ENCODE data around the gene FPR1.

The FPR1 gene

GRCh38 chr19:51797480-51797879 is 45.8 kb upstream of the FPR1 start:
- Mint-ChIP-seq H3K9me3 (peaks cover 32% of the 10 kb centered on the region), H3K27me3 (ENCODE audit: low read depth) (peaks cover 3% of the 10 kb centered on the region), H3K36me3 (ENCODE audit: low read depth) (no peaks in the 10 kb centered on the region), H3K4me3 (no peak overlapping the region), H3K4me1 (peaks cover 10% of the 10 kb centered on the region), H3K27ac (no peak overlapping the region)
- no peak for TF ChIP-seq CTCF (IDR thresholded peaks at IDR 0.05; ENCODE audit: unreplicated experiment in 3 of 3)

GRCh38 chr19:51796195-51796679 is 44.6 kb upstream of the FPR1 start:
- Mint-ChIP-seq H3K4me3 (no peak overlapping the region), H3K36me3 (ENCODE audit: low read depth) (no peaks in the 10 kb centered on the region), H3K4me1 (peaks cover 10% of the 10 kb centered on the region), H3K27me3 (ENCODE audit: low read depth) (peaks cover 3% of the 10 kb centered on the region), H3K9me3 (peaks cover 32% of the 10 kb centered on the region), H3K27ac (no peak overlapping the region)
- TF ChIP-seq CTCF (IDR thresholded peaks at IDR 0.05; ENCODE audit: unreplicated experiment in 3 of 3), result no peak

- H3K4me1 Mint-ChIP-seq, result peaks cover 8% of the 10 kb centered on the region
- no peaks in the 10 kb centered on the region for H3K36me3 Mint-ChIP-seq (ENCODE audit: low read depth)
- peaks cover 31% of the 10 kb centered on the region for H3K9me3 Mint-ChIP-seq
- TF ChIP-seq CTCF (IDR thresholded peaks at IDR 0.05; ENCODE audit: unreplicated experiment in 3 of 3), result no peak
- no peak within 1 kb of the TSS for H3K27ac Mint-ChIP-seq
- H3K27me3 Mint-ChIP-seq (ENCODE audit: low read depth), result peaks cover 3% of the 10 kb centered on the region
- H3K4me3 Mint-ChIP-seq, result no peak within 1 kb of the TSS
Measured at GRCh38 chr19:51794885-51795490, 43.3 kb upstream of the FPR1 start, which contains the start of gene FPR3. TSS of gene FPR3 (plus strand) at chr19:51795157. CDS start at chr19:51823749, 28,592 bp downstream.

GRCh38 chr19:51793994-51794393 is 42.3 kb upstream of the FPR1 start:
- Mint-ChIP-seq H3K27ac (no peak overlapping the region), H3K27me3 (ENCODE audit: low read depth) (peaks cover 3% of the 10 kb centered on the region), H3K36me3 (ENCODE audit: low read depth) (no peaks in the 10 kb centered on the region), H3K4me1 (peaks cover under 1% of the 10 kb centered on the region), H3K9me3 (peaks cover 24% of the 10 kb centered on the region), H3K4me3 (no peak overlapping the region)
- TF ChIP-seq CTCF (IDR thresholded peaks at IDR 0.05; ENCODE audit: unreplicated experiment in 3 of 3), result no peak

GRCh38 chr19:51792932-51793331 is 41.3 kb upstream of the FPR1 start:
- TF ChIP-seq CTCF (IDR thresholded peaks at IDR 0.05; ENCODE audit: unreplicated experiment in 3 of 3), result no peak
- H3K27ac Mint-ChIP-seq, result no peak overlapping the region
- no peaks in the 10 kb centered on the region for H3K36me3 Mint-ChIP-seq (ENCODE audit: low read depth)
- no peak overlapping the region for H3K4me3 Mint-ChIP-seq
- H3K4me1 Mint-ChIP-seq, result no peaks in the 10 kb centered on the region
- peaks cover 24% of the 10 kb centered on the region for H3K9me3 Mint-ChIP-seq
- peaks cover 3% of the 10 kb centered on the region for H3K27me3 Mint-ChIP-seq (ENCODE audit: low read depth)

Measured in nephron (organoid).